ENCODE measurements around the gene DNAL1. TPM values are rescaled to one million over a fixed set of nuclear protein-coding genes. Genes with fewer than 3 reads are reported as not detected.

The DNAL1 gene
- total and polyA plus RNA-seq, 2 of the 13 experiments (the other 11 are each of a cell fraction or from before 2014, with no cell fraction given) = 1.4 to 13.3 TPM

- TF ChIP-seq MATR3 (CRISPR knock-in tag; IDR thresholded peaks at IDR 0.05) (no peak), ZFP36L2 (CRISPR knock-in tag; IDR thresholded peaks at IDR 0.05) (no peak), HBP1 (CRISPR knock-in tag; IDR thresholded peaks at IDR 0.05; ENCODE audit: low read depth) (no peak)
Observed at GRCh38 chr14:73748858-73749357, 104.1 kb downstream of the DNAL1 start (continued).

- Histone ChIP-seq H3K9me3 (ENCODE audit: low read length) (no peaks in the 10 kb centered on the region), H3K4me1 (ENCODE audit: insufficient read depth, low read length) (peaks cover 99% of the 10 kb centered on the region), H3K4me3 (replicated peaks in 1 of 3; ENCODE audit: insufficient read depth in 1 of 3, low read depth in 2 of 3, low read length in 3 of 3) (no peak overlapping the region), H3K9ac (ENCODE audit: insufficient read depth, low read depth, low read length) (no peak overlapping the region), H4K20me1 (ENCODE audit: insufficient read depth, low read length) (peaks cover 78% of the 10 kb centered on the region), H3K27me3 (ENCODE audit: control insufficient read depth in 1 of 2, insufficient read depth in 2 of 2, low read length in 2 of 2) (no peaks in the 10 kb centered on the region), H3K27ac (ENCODE audit: extremely low read length, insufficient read depth, low read length) (no peak overlapping the region), H3K4me2 (ENCODE audit: low read depth, low read length) (no peak overlapping the region), H3K79me2 (ENCODE audit: insufficient read depth, low read length) (peaks cover 98% of the 10 kb centered on the region), H2AFZ (ENCODE audit: low read length) (no peak overlapping the region), H3K36me3 (replicated peaks in 1 of 2; ENCODE audit: control insufficient read depth in 1 of 2, insufficient read depth in 2 of 2, low read length in 2 of 2) (peaks cover 0 to 9% of the 10 kb centered on the region in 2 experiments; a peak in 3 of 5 replicates)
- FAIRE-seq (no peak), ATAC-seq (no peak), DNase-seq (ENCODE audit: low spot score) (no peak)
- ChIA-PET POLR2A (interaction anchor here (1.3 to 1.5 kb wide), 3 partner anchors 9 to 36 kb away, joined by 4 to 5 read pairs (median 5); a partner anchor contains a TSS), CTCF (ENCODE audit: low intra/inter-chr PET ratio, low total read pairs) (no interaction called here)
- 86% methylated on average over 10 of the region's 11 CpGs for WGBS (ENCODE audit: low lambda C conversion rate)
- no TSS peak for BruUV-seq (replicated peaks)
- intact Hi-C loops (cut with micrococcal nuclease; ENCODE audit: unreplicated experiment) (no loop called here), in situ Hi-C loops (cut with HindIII; ENCODE audit: extremely low pct_ligation_motif_present, low pct_unique_long_range_greater_than_20kb) (loop anchor here (10.0 to 25.0 kb wide), 2 partner anchors 75 to 287 kb away; no protein-coding TSS in a partner anchor)
- TF ChIP-seq RARA (CRISPR knock-in tag; IDR thresholded peaks at IDR 0.05) (0 out of 2 replicates have a peak, but pooled peaks have one; percentile 35), GZF1 (CRISPR knock-in tag; IDR thresholded peaks at IDR 0.05) (no peak), MYC (CRISPR knock-in tag; IDR thresholded peaks at IDR 0.05; ENCODE audit: borderline replicate concordance) (no peak), POLR2AphosphoS5 (IDR thresholded peaks at IDR 0.05; ENCODE audit: low read depth, low read length) (no peak), E2F1 (CRISPR knock-in tag; IDR thresholded peaks at IDR 0.05) (no peak)
Observed at GRCh38 chr14:73749706-73750530, 105.1 kb downstream of the DNAL1 start.

Measured in HepG2 (cell line).